AG09319 (cell line): ENCODE data around the gene PRDM7.
"Not testable (repeated sequence)": the region's sequence is repeated elsewhere in the genome, so short reads cannot be mapped to it uniquely, and the experiment has no call there.

Experiments used
- DNase-seq: peaks from one replicate; pipeline ENCODE4 v3.0.0-alpha.2; 2010; ENCODE audit warnings: low read depth; ENCODE audit errors: extremely low read depth
- TF ChIP-seq, protein P1 (sequence below): IDR thresholded peaks from 2 replicates; pipeline ENCODE4 v1.5.1; 2011; ENCODE audit warnings: low read depth, mild to moderate bottlenecking, inconsistent platforms, low read length, moderate library complexity

PRDM7 gene

GRCh38 chr16:90061437-90061836 lies 15.7 kb downstream of the PRDM7 start:
- TF ChIP-seq, protein P1, sequence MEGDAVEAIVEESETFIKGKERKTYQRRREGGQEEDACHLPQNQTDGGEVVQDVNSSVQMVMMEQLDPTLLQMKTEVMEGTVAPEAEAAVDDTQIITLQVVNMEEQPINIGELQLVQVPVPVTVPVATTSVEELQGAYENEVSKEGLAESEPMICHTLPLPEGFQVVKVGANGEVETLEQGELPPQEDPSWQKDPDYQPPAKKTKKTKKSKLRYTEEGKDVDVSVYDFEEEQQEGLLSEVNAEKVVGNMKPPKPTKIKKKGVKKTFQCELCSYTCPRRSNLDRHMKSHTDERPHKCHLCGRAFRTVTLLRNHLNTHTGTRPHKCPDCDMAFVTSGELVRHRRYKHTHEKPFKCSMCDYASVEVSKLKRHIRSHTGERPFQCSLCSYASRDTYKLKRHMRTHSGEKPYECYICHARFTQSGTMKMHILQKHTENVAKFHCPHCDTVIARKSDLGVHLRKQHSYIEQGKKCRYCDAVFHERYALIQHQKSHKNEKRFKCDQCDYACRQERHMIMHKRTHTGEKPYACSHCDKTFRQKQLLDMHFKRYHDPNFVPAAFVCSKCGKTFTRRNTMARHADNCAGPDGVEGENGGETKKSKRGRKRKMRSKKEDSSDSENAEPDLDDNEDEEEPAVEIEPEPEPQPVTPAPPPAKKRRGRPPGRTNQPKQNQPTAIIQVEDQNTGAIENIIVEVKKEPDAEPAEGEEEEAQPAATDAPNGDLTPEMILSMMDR = no peak
- no peak for DNase-seq

GRCh38 chr16:90057738-90058173 lies 19.4 kb downstream of the PRDM7 start:
- DNase-seq = no peak

GRCh38 chr16:90056521-90056920 lies 20.6 kb downstream of the PRDM7 start:
- DNase-seq = not testable (repeated sequence)

More at GRCh38 chr16:90057738-90058173, 19.4 kb downstream of the PRDM7 start:
- TF ChIP-seq, protein P1 = no peak

- TF ChIP-seq, protein P1 = no peak
These were observed 21.8 kb downstream of the PRDM7 start for GRCh38 chr16:90055371-90055770.

DNA sequence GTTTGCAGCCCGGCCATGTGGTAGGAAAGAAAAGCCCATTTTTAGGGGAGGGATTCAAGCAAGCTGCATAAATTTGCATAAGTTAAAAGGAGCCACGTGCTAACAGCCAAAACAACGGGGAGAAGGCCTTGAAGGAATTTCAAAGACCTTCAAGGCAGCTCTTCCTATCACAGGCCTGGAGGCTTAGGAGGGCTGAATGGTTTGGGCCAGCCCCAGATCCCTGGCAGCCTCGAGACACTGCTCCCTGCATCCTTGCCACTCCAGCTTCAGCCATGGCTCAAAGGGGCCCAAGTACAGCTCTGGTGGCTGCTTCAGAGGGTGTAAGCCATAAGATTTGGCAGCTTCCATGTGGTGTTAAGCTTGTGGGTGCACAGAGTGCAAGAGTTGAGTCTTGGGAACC lies 22.6 kb downstream of the PRDM7 start:
- TF ChIP-seq, protein P1 = no peak
- no peak for DNase-seq

More at GRCh38 chr16:90055371-90055770, 21.8 kb downstream of the PRDM7 start:
- no peak for DNase-seq

DNA sequence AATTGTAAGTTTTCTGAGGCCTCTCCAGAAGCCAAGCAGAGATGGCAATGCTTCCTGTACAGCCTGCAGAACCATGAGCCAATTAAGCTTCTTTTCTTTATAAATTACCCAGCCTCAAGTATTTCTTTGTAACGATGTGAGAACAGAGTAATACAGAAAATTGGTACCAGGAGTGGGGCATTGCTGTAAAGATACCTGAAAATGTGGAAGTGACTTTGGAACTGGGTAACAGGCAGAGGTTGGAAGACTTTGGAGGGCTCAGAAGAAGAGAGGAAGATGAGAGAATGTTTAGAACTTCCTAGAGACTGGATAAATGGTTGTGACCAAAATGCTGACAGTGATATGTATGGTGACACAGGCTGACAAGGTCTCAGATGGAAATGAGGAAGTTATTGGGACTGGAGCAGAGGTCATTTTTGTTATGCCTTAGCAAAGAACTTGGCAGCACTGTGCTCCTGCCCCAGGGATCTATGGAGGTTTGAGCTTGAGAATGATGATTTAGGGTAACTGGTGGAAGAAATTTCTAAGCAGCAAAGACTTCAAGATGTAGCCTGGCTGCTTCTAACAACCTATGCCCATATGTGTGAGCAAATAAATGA lies 23.1 kb downstream of the PRDM7 start:
- no peak for DNase-seq
- TF ChIP-seq, protein P1 = no peak

DNA sequence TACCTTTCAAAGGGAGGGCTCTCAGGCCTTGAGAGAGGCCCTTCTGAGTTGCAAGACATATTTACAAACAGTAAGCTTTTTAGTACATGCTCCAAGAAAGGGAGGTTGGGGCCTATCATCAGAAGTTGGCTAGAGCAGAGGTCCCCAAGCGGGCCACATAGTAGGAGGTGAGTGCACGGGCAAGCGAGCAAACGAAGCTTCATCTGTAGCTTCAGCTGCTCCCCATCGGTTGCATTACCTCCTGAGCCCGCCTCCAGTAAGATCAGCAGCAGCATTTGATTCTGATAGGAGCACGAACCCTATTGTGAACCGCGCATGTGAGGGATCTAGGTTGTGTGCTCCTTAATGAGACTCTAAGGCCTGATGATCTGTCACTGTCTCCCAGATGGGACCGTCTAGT lies 26.2 kb downstream of the PRDM7 start:
- TF ChIP-seq, protein P1 = no peak
- DNase-seq = no peak

- no peak for DNase-seq
- TF ChIP-seq, protein P1 = no peak
These were observed 28.3 kb downstream of the PRDM7 start for GRCh38 chr16:90048737-90049330.
